GM23248 (cell line): ENCODE measurements around the gene LGR5. TPM values are rescaled to one million over a fixed set of nuclear protein-coding genes. Genes with fewer than 3 reads are reported as not detected.

Experiments used
- DNase-seq: peaks from one replicate; pipeline ENCODE4 v3.0.0-alpha.2; 2015
- H2AFZ ChIP-seq: fragments of 200-600 bp; sonication (generic); 2 replicates; pipeline ENCODE4 v1.6.1; 2016; ENCODE audit warnings: antibody characterized with exemption
- H3F3A ChIP-seq: fragments of 200-600 bp; sonication (generic); 2 replicates; pipeline ENCODE4 v1.6.1; 2016; ENCODE audit warnings: mild to moderate bottlenecking, antibody characterized with exemption, mixed run types; ENCODE audit not compliant: insufficient read depth
- H3K27ac ChIP-seq: fragments of 200-600 bp; sonication (generic); 2 replicates; pipeline ENCODE4 v1.5.1; 2016; ENCODE audit warnings: mild to moderate bottlenecking
- H3K27me3 ChIP-seq: fragments of 200-600 bp; sonication (generic); replicated peaks from 2 replicates; pipeline ENCODE4 v1.6.1; 2016; ENCODE audit warnings: mild to moderate bottlenecking; ENCODE audit not compliant: insufficient read depth
- H3K36me3 ChIP-seq: fragments of 200-600 bp; sonication (generic); 2 replicates; pipeline ENCODE4 v1.6.1; 2016; ENCODE audit warnings: low read depth, mild to moderate bottlenecking
- H3K4me1 ChIP-seq: fragments of 200-600 bp; sonication (generic); 2 replicates; pipeline ENCODE4 v1.6.1; 2016; ENCODE audit warnings: mild to moderate bottlenecking; ENCODE audit not compliant: insufficient read depth
- H3K4me2 ChIP-seq: fragments of 200-600 bp; sonication (generic); one replicate; pipeline ENCODE4 v1.6.1; 2016; ENCODE audit warnings: mild to moderate bottlenecking; ENCODE audit not compliant: unreplicated experiment
- H3K4me3 ChIP-seq: fragments of 200-600 bp; sonication (generic); 2 replicates; pipeline ENCODE4 v1.5.1; 2016; ENCODE audit warnings: mild to moderate bottlenecking
- H3K79me2 ChIP-seq: fragments of 200-600 bp; sonication (generic); 2 replicates; pipeline ENCODE4 v1.6.1; 2016; ENCODE audit warnings: mild to moderate bottlenecking; ENCODE audit not compliant: insufficient read depth
- H3K9ac ChIP-seq: fragments of 200-600 bp; sonication (generic); 2 replicates; pipeline ENCODE4 v1.6.1; 2016; ENCODE audit warnings: mild to moderate bottlenecking
- H3K9me2 ChIP-seq: fragments of 200-600 bp; sonication (generic); 2 replicates; pipeline ENCODE4 v1.6.1; 2016; ENCODE audit warnings: mixed run types, mild to moderate bottlenecking, moderate library complexity; ENCODE audit not compliant: insufficient read depth
- H3K9me3 ChIP-seq: fragments of 200-600 bp; sonication (generic); one replicate; pipeline ENCODE4 v1.6.1; 2017; ENCODE audit warnings: low read depth
- H4K20me1 ChIP-seq: fragments of 200-600 bp; sonication (generic); 2 replicates; pipeline ENCODE4 v1.6.0; 2016; ENCODE audit not compliant: insufficient read depth
- EZH2 ChIP-seq: fragments of 200-600 bp; sonication (generic); IDR thresholded peaks from 2 replicates; pipeline ENCODE4 v1.6.1; 2018; ENCODE audit warnings: antibody characterized with exemption, mild to moderate bottlenecking; ENCODE audit not compliant: insufficient read depth, poor library complexity, severe bottlenecking
- EZH2phosphoT487 ChIP-seq: fragments of 200-600 bp; sonication (generic); IDR thresholded peaks from 2 replicates; pipeline ENCODE4 v1.6.1; 2018; ENCODE audit warnings: antibody characterized with exemption, moderate library complexity, mild to moderate bottlenecking, low read depth; ENCODE audit not compliant: insufficient read depth
- WGBS, 2 experiments: methylation state at CpG; one replicate each; pipeline ENCODE4 v1.1.6; 2015 to 2017; ENCODE audit warnings: low lambda C conversion rate in 2 of 2, low coverage in 1 of 2; ENCODE audit errors: missing lambda C conversion rate in 2 of 2; 5-methylcytosine and 5-hydroxymethylcytosine counted together
- in situ Hi-C: fragments of 300-500 bp; cut with MboI; formaldehyde crosslinking; loops from 2 replicates; pipeline ENCODE4 v1.15.0; 2020
- polyA plus RNA-seq: library from polyadenylated mRNA; unstranded; fragments of >200 nt; fragmentation: Nextera tagmentation; extraction: Ambion mirVana; gene quantifications from 2 replicates; pipeline ENCODE4 v1.2.1, GENCODE V29; 2016
- total RNA-seq: library from RNA; depleted of rRNA; stranded (reverse); fragments of >200 nt; shearing (Covaris generic); gene quantifications from 2 replicates; pipeline ENCODE4 v1.2.3, GENCODE V29; 2014

LGR5 gene
- total and polyA plus RNA-seq, 2 experiments from 2014 or later: not detected

DNA sequence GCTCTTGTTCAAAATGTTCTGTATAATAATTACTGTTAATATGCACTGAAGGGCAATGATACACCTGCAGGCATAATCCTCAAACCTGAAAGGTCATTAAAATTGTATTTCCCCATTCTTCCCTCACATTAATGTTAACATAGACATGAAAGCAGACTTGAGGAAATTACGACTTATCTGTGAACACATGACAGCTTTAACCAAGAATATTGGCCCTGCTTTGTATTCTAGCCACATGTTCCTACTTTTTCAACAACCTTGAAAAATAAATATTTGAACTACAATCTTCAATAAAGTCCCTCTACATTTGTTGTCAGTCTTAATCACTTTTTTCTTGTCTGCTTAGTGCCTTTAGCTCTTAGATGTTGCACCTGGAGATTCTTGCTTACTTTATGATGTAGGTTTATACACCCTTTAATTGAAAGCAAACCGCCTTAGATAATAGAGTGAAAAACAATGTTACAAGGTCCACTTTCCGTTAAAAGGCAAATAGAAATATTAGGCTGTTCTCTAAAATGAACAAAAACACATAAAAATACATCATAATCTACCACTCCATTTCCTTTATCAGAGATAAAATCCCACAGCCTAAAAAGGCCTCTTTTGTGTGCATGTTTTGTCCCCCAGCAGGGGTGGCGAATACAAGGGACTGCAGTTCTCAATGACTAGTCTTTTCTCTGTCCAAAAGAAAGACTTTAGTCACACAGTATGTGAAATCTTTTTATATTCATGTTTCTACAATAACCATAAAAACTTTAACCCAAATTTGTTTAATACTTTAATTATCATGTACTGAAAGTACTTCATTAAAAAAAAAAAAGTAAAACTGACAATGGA, 168.1 kb downstream of the LGR5 start:
- peaks cover 66% of the 10 kb centered on the region for H3K36me3 ChIP-seq
- no peak overlapping the region for H3K4me3 ChIP-seq
- no peak overlapping the region for H3K4me2 ChIP-seq
- H3K4me1 ChIP-seq: no peaks in the 10 kb centered on the region
- no peak for DNase-seq
- no peak overlapping the region for H3K9ac ChIP-seq
- WGBS, 2 experiments: 98 to 99% methylated on average over 4 of the region's 4 CpGs
- no peaks in the 10 kb centered on the region; the same call in 1 of the 2 replicates for H4K20me1 ChIP-seq
- in situ Hi-C loops: no loop called here
- no peaks in the 10 kb centered on the region for H3K79me2 ChIP-seq
- no peaks in the 10 kb centered on the region for H3K27me3 ChIP-seq
- no peaks in the 10 kb centered on the region for H3K9me2 ChIP-seq
- H3K27ac ChIP-seq: no peak overlapping the region
- H2AFZ ChIP-seq: no peak overlapping the region
- no peak for TF ChIP-seq EZH2
- TF ChIP-seq EZH2phosphoT487: no peak
- peaks cover 75% of the 10 kb centered on the region for H3F3A ChIP-seq
- H3K9me3 ChIP-seq: no peaks in the 10 kb centered on the region

GRCh38 chr12:71610031-71610795, 170.6 kb downstream of the LGR5 start:
- H3K4me3 ChIP-seq: no peak overlapping the region
- no peaks in the 10 kb centered on the region; the same call in 1 of the 2 replicates for H4K20me1 ChIP-seq
- no peak for TF ChIP-seq EZH2phosphoT487
- no peak for TF ChIP-seq EZH2
- DNase-seq: no peak
- H3K9me3 ChIP-seq: no peaks in the 10 kb centered on the region
- peaks cover 51% of the 10 kb centered on the region for H3F3A ChIP-seq
- no peaks in the 10 kb centered on the region for H3K9me2 ChIP-seq
- H3K4me1 ChIP-seq: peaks cover 4% of the 10 kb centered on the region; the same call in 1 of the 2 replicates
- 0 out of 2 replicates have a peak, but pooled peaks cover 6% of the 10 kb centered on the region for H3K79me2 ChIP-seq
- 93 to 96% methylated on average over 6 of the region's 6 CpGs for WGBS, 2 experiments
- in situ Hi-C loops: no loop called here
- no peak overlapping the region for H3K4me2 ChIP-seq
- H3K27ac ChIP-seq: no peak overlapping the region
- H3K27me3 ChIP-seq: no peaks in the 10 kb centered on the region
- H3K36me3 ChIP-seq: peaks cover 89% of the 10 kb centered on the region
- H3K9ac ChIP-seq: no peak overlapping the region
- no peak overlapping the region for H2AFZ ChIP-seq

DNA sequence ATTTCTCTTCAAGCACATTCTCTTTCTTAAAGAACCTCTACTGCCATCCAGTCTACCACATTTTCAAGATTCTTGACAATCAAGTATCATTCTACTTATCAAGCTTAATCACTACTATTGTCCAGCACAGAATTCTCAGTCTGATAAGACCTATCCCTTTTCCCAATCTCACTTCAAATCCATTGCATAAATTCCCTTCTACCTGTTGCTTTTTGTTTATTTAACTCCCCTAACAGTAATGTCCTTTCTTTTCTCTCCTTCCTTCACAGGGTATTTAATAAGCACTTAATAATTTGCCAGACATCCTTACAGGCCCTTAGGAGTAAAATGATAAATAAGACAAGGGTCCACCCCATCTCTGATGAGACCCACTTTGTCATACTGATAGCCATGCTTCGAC, 182.3 kb downstream of the LGR5 start:
- no peak for TF ChIP-seq EZH2
- TF ChIP-seq EZH2phosphoT487: no peak
- 100% methylated on average over 1 of the region's 1 CpG for WGBS, 2 experiments
- H3F3A ChIP-seq: peaks cover 44% of the 10 kb centered on the region; the same call in 1 of the 2 replicates
- no peaks in the 10 kb centered on the region for H4K20me1 ChIP-seq
- H3K27me3 ChIP-seq: no peaks in the 10 kb centered on the region
- no peaks in the 10 kb centered on the region for H3K9me3 ChIP-seq
- H3K4me1 ChIP-seq: no peaks in the 10 kb centered on the region
- DNase-seq: no peak
- H3K4me2 ChIP-seq: no peak overlapping the region
- no peak overlapping the region for H2AFZ ChIP-seq
- H3K9ac ChIP-seq: no peak overlapping the region
- H3K4me3 ChIP-seq: no peak overlapping the region
- H3K36me3 ChIP-seq: peaks cover 98% of the 10 kb centered on the region
- no peaks in the 10 kb centered on the region for H3K9me2 ChIP-seq
- H3K27ac ChIP-seq: no peak overlapping the region
- in situ Hi-C loops: no loop called here
- H3K79me2 ChIP-seq: peaks cover 73% of the 10 kb centered on the region

DNA sequence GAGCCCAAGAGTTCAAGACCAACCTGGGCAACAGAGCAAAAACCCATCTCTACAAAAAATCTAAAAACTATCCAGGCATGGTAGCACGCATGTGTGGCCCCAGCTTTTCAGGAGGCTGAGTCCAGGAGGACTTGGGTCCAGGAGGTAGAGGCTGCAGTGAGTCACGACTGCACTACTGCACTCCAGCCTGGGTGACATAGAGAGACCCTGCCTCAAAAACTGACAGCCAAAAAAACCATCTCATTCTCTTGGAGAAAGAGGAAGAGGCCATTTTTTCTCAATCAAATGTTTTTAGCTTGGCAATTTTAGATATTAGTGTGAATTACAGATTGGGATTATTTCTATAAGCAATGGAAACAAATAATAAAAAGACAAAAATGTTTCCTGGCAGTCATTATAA, 185.9 kb downstream of the LGR5 start:
- no peaks in the 10 kb centered on the region for H3K27me3 ChIP-seq
- H3K9me2 ChIP-seq: no peaks in the 10 kb centered on the region
- no peak overlapping the region for H2AFZ ChIP-seq
- no peak overlapping the region for H3K4me3 ChIP-seq
- peaks cover 46% of the 10 kb centered on the region; the same call in 1 of the 2 replicates for H3F3A ChIP-seq
- H3K9ac ChIP-seq: no peak overlapping the region
- H3K27ac ChIP-seq: no peak overlapping the region
- no peak for DNase-seq
- peaks cover 99% of the 10 kb centered on the region for H3K36me3 ChIP-seq
- TF ChIP-seq EZH2phosphoT487 (no peak), EZH2 (no peak)
- 97 to 100% methylated on average over 2 of the region's 2 CpGs for WGBS, 2 experiments
- H4K20me1 ChIP-seq: no peaks in the 10 kb centered on the region
- no peak overlapping the region for H3K4me2 ChIP-seq
- in situ Hi-C loops: no loop called here
- no peaks in the 10 kb centered on the region for H3K9me3 ChIP-seq
- peaks cover 100% of the 10 kb centered on the region for H3K79me2 ChIP-seq
- no peaks in the 10 kb centered on the region; the same call in 1 of the 2 replicates for H3K4me1 ChIP-seq
